ENCODE data around the gene HELZ. TPM values are rescaled to one million over a fixed set of nuclear protein-coding genes. Genes with fewer than 3 reads are reported as not detected.
"Not testable (repeated sequence)": the region's sequence is repeated elsewhere in the genome, so short reads cannot be mapped to it uniquely, and the experiment has no call there.

Gene HELZ
- total RNA-seq, 1 donor from 2014 or later, result 53.4 TPM

GRCh38 chr17:67128700-67129099, 116.3 kb downstream of the HELZ start:
- no peaks in the 10 kb centered on the region for H3K9me3 ChIP-seq (ENCODE audit: insufficient read depth, low read depth, low read length)
- H3K4me1 Mint-ChIP-seq (ENCODE audit: low read depth, unreplicated experiment), result peaks cover 2% of the 10 kb centered on the region
- H3K9me3 Mint-ChIP-seq (ENCODE audit: unreplicated experiment), result no peaks in the 10 kb centered on the region

GRCh38 chr17:67127925-67128324, 117.1 kb downstream of the HELZ start:
- Mint-ChIP-seq H3K36me3 (ENCODE audit: low read depth, unreplicated experiment) (peaks cover 7% of the 10 kb centered on the region), H3K9me3 (ENCODE audit: unreplicated experiment) (no peaks in the 10 kb centered on the region), H3K4me1 (ENCODE audit: low read depth, unreplicated experiment) (no peaks in the 10 kb centered on the region), H3K27ac (ENCODE audit: unreplicated experiment) (no peak overlapping the region), H3K27me3 (ENCODE audit: low read depth, unreplicated experiment) (no peaks in the 10 kb centered on the region), H3K4me3 (ENCODE audit: unreplicated experiment) (no peak overlapping the region)
- H3K4me1 ChIP-seq (ENCODE audit: insufficient read depth, low read length), result no peaks in the 10 kb centered on the region
- H3K4me3 ChIP-seq (ENCODE audit: insufficient read depth, low read depth, low read length), result no peak overlapping the region
- H3K9ac ChIP-seq (ENCODE audit: low read length), result no peak overlapping the region
- FAIRE-seq, result no peak
- no peaks in the 10 kb centered on the region for H3K27me3 ChIP-seq (ENCODE audit: insufficient read depth, low read length)
- no peak overlapping the region for H2AFZ ChIP-seq (ENCODE audit: low read depth, low read length)
- H3K79me2 ChIP-seq (ENCODE audit: insufficient read depth, low read length), result no peaks in the 10 kb centered on the region
- H3K36me3 ChIP-seq (ENCODE audit: insufficient read depth, low read length), result peaks cover 9% of the 10 kb centered on the region
- TF ChIP-seq EZH2 (IDR thresholded peaks at IDR 0.05; ENCODE audit: insufficient read depth, low read length) (no peak), CTCF (IDR thresholded peaks at IDR 0.05; ENCODE audit: insufficient read depth, low read depth, low read length) (no peak)
- H4K20me1 ChIP-seq (ENCODE audit: insufficient read depth, low read length), result peaks cover 2% of the 10 kb centered on the region
- no peaks in the 10 kb centered on the region for H3K9me3 ChIP-seq (ENCODE audit: insufficient read depth, low read depth, low read length)
- no peak for DNase-seq (ENCODE audit: low read depth)
- H3K27ac ChIP-seq (ENCODE audit: low read depth, low read length), result no peak overlapping the region
- H3K4me2 ChIP-seq (ENCODE audit: low read length), result no peak overlapping the region

More at GRCh38 chr17:67128700-67129099, 116.3 kb downstream of the HELZ start:
- FAIRE-seq, result no peak
- Histone ChIP-seq H3K4me1 (ENCODE audit: insufficient read depth, low read length) (no peaks in the 10 kb centered on the region), H3K27ac (ENCODE audit: low read depth, low read length) (peak overlapping the region; percentile 13), H3K9ac (ENCODE audit: low read length) (no peak overlapping the region), H4K20me1 (ENCODE audit: insufficient read depth, low read length) (peaks cover 2% of the 10 kb centered on the region), H3K4me3 (ENCODE audit: insufficient read depth, low read depth, low read length) (no peak overlapping the region), H3K4me2 (ENCODE audit: low read length) (no peak overlapping the region), H3K79me2 (ENCODE audit: insufficient read depth, low read length) (no peaks in the 10 kb centered on the region), H3K27me3 (ENCODE audit: insufficient read depth, low read length) (no peaks in the 10 kb centered on the region), H2AFZ (ENCODE audit: low read depth, low read length) (no peak overlapping the region), H3K36me3 (ENCODE audit: insufficient read depth, low read length) (peaks cover 9% of the 10 kb centered on the region)
- no peak for TF ChIP-seq CTCF (IDR thresholded peaks at IDR 0.05; ENCODE audit: insufficient read depth, low read depth, low read length)
- no peak for TF ChIP-seq EZH2 (IDR thresholded peaks at IDR 0.05; ENCODE audit: insufficient read depth, low read length)
- no peaks in the 10 kb centered on the region for H3K27me3 Mint-ChIP-seq (ENCODE audit: low read depth, unreplicated experiment)
- H3K27ac Mint-ChIP-seq (ENCODE audit: unreplicated experiment), result no peak overlapping the region
- H3K4me3 Mint-ChIP-seq (ENCODE audit: unreplicated experiment), result no peak overlapping the region
- DNase-seq (ENCODE audit: low read depth), result peak; percentile 39
- H3K36me3 Mint-ChIP-seq (ENCODE audit: low read depth, unreplicated experiment), result peaks cover 9% of the 10 kb centered on the region

- H3K4me3 Mint-ChIP-seq (ENCODE audit: unreplicated experiment), result no peak overlapping the region
- H3K9me3 Mint-ChIP-seq (ENCODE audit: unreplicated experiment), result no peaks in the 10 kb centered on the region
- DNase-seq (ENCODE audit: low read depth) (no peak), FAIRE-seq (no peak)
- H3K9ac ChIP-seq (ENCODE audit: low read length), result no peak overlapping the region
- H3K27ac Mint-ChIP-seq (ENCODE audit: unreplicated experiment), result no peak overlapping the region
- H3K79me2 ChIP-seq (ENCODE audit: insufficient read depth, low read length), result no peaks in the 10 kb centered on the region
- peaks cover 12% of the 10 kb centered on the region for H3K36me3 ChIP-seq (ENCODE audit: insufficient read depth, low read length)
- H3K27ac ChIP-seq (ENCODE audit: low read depth, low read length), result no peak overlapping the region
- H3K27me3 Mint-ChIP-seq (ENCODE audit: low read depth, unreplicated experiment), result no peaks in the 10 kb centered on the region
- H2AFZ ChIP-seq (ENCODE audit: low read depth, low read length), result no peak overlapping the region
- H3K4me1 ChIP-seq (ENCODE audit: insufficient read depth, low read length), result no peaks in the 10 kb centered on the region
- H3K36me3 Mint-ChIP-seq (ENCODE audit: low read depth, unreplicated experiment), result peaks cover 7% of the 10 kb centered on the region
- H4K20me1 ChIP-seq (ENCODE audit: insufficient read depth, low read length), result peaks cover 2% of the 10 kb centered on the region
- H3K27me3 ChIP-seq (ENCODE audit: insufficient read depth, low read length), result no peaks in the 10 kb centered on the region
- H3K4me2 ChIP-seq (ENCODE audit: low read length), result no peak overlapping the region
- TF ChIP-seq EZH2 (IDR thresholded peaks at IDR 0.05; ENCODE audit: insufficient read depth, low read length) (no peak), CTCF (IDR thresholded peaks at IDR 0.05; ENCODE audit: insufficient read depth, low read depth, low read length) (no peak)
- H3K4me3 ChIP-seq (ENCODE audit: insufficient read depth, low read depth, low read length), result no peak overlapping the region
- H3K4me1 Mint-ChIP-seq (ENCODE audit: low read depth, unreplicated experiment), result no peaks in the 10 kb centered on the region
- H3K9me3 ChIP-seq (ENCODE audit: insufficient read depth, low read depth, low read length), result no peaks in the 10 kb centered on the region
Measured at GRCh38 chr17:67126983-67127382, 118.0 kb downstream of the HELZ start.

GRCh38 chr17:67126543-67126942, 118.5 kb downstream of the HELZ start:
- not testable (repeated sequence) for H3K9ac ChIP-seq (ENCODE audit: low read length); H3K4me1 ChIP-seq (ENCODE audit: insufficient read depth, low read length); H3K4me3 Mint-ChIP-seq (ENCODE audit: unreplicated experiment); H3K9me3 ChIP-seq (ENCODE audit: insufficient read depth, low read depth, low read length); H3K27ac ChIP-seq (ENCODE audit: low read depth, low read length); H3K9me3 Mint-ChIP-seq (ENCODE audit: unreplicated experiment); H3K27me3 Mint-ChIP-seq (ENCODE audit: low read depth, unreplicated experiment); DNase-seq (ENCODE audit: low read depth); H3K36me3 Mint-ChIP-seq (ENCODE audit: low read depth, unreplicated experiment); H2AFZ ChIP-seq (ENCODE audit: low read depth, low read length); H3K27ac Mint-ChIP-seq (ENCODE audit: unreplicated experiment); H4K20me1 ChIP-seq (ENCODE audit: insufficient read depth, low read length); H3K4me3 ChIP-seq (ENCODE audit: insufficient read depth, low read depth, low read length); H3K4me2 ChIP-seq (ENCODE audit: low read length); H3K4me1 Mint-ChIP-seq (ENCODE audit: low read depth, unreplicated experiment); FAIRE-seq; H3K79me2 ChIP-seq (ENCODE audit: insufficient read depth, low read length); H3K27me3 ChIP-seq (ENCODE audit: insufficient read depth, low read length)
- H3K36me3 ChIP-seq (ENCODE audit: insufficient read depth, low read length), result peaks cover 12% of the 10 kb centered on the region
